Measurements from ENCODE around the gene SLC24A3.

SLC24A3 gene

GRCh38 chr20:19304886-19305415 lies 92.5 kb downstream of the SLC24A3 start:
- no peak for DNase-seq (ENCODE audit: low spot score)

GRCh38 chr20:19308146-19308545 lies 95.7 kb downstream of the SLC24A3 start:
- no peak for DNase-seq (ENCODE audit: low spot score)

- DNase-seq (ENCODE audit: low spot score): no peak
These were observed 98.1 kb downstream of the SLC24A3 start for GRCh38 chr20:19310541-19310940.

- DNase-seq (ENCODE audit: low spot score): no peak
These were observed 101.1 kb downstream of the SLC24A3 start for GRCh38 chr20:19313342-19314069.

GRCh38 chr20:19314621-19315020 lies 102.2 kb downstream of the SLC24A3 start:
- no peak for DNase-seq (ENCODE audit: low spot score)

- DNase-seq (ENCODE audit: low spot score): no peak
These were observed 105.0 kb downstream of the SLC24A3 start for GRCh38 chr20:19317237-19318069.

GRCh38 chr20:19318610-19319009 lies 106.2 kb downstream of the SLC24A3 start:
- no peak for DNase-seq (ENCODE audit: low spot score)

GRCh38 chr20:19320005-19320404 lies 107.6 kb downstream of the SLC24A3 start:
- no peak for DNase-seq (ENCODE audit: low spot score)

GRCh38 chr20:19321176-19321575 lies 108.7 kb downstream of the SLC24A3 start:
- no peak for DNase-seq (ENCODE audit: low spot score)

- DNase-seq (ENCODE audit: low spot score): no peak
These were observed 109.9 kb downstream of the SLC24A3 start for GRCh38 chr20:19322061-19322985.

GRCh38 chr20:19327401-19327800 lies 115.0 kb downstream of the SLC24A3 start:
- DNase-seq (ENCODE audit: low spot score): no peak

GRCh38 chr20:19328676-19329075 lies 116.2 kb downstream of the SLC24A3 start:
- no peak for DNase-seq (ENCODE audit: low spot score)

- no peak for DNase-seq (ENCODE audit: low spot score)
These were observed 117.6 kb downstream of the SLC24A3 start for GRCh38 chr20:19330038-19330437.

GRCh38 chr20:19330731-19331130 lies 118.3 kb downstream of the SLC24A3 start:
- DNase-seq (ENCODE audit: low spot score): no peak

GRCh38 chr20:19333563-19333962 lies 121.1 kb downstream of the SLC24A3 start:
- DNase-seq (ENCODE audit: low spot score): no peak

GRCh38 chr20:19335341-19335740 lies 122.9 kb downstream of the SLC24A3 start:
- DNase-seq (ENCODE audit: low spot score): no peak

GRCh38 chr20:19335916-19336315 lies 123.5 kb downstream of the SLC24A3 start:
- DNase-seq (ENCODE audit: low spot score): no peak

GRCh38 chr20:19336631-19337030 lies 124.2 kb downstream of the SLC24A3 start:
- DNase-seq (ENCODE audit: low spot score): no peak

- DNase-seq (ENCODE audit: low spot score): no peak
These were observed 125.9 kb downstream of the SLC24A3 start for GRCh38 chr20:19338380-19338779.

- DNase-seq (ENCODE audit: low spot score): no peak
These were observed 126.5 kb downstream of the SLC24A3 start for GRCh38 chr20:19338960-19339359.

- DNase-seq (ENCODE audit: low spot score): no peak
These were observed 129.1 kb downstream of the SLC24A3 start for GRCh38 chr20:19341348-19342053.

Measured in HuH-7.5 (cell line).